B cell (primary cell): ENCODE results near the gene CDH5. TPM values are rescaled to one million over a fixed set of nuclear protein-coding genes. Genes with fewer than 3 reads are reported as not detected.

Experiments
- ATAC-seq: fragments of 200-7000 bp; cut with Tn5 transposase; one replicate; pipeline ENCODE4 v1.10.0; 2021; ENCODE audit warnings: low read depth, mild to moderate bottlenecking, moderate number of reproducible peaks, moderate library complexity
- CTCF ChIA-PET: fragments of 350-600 bp; sonication (Branson Sonifier 250); formaldehyde crosslinking; loops from one replicate; lab custom pipeline; 2021; ENCODE audit warnings: antibody characterized with exemption, inconsistent platforms; lab: Charles Lee
- POLR2A ChIA-PET: fragments of 350-600 bp; sonication (Branson Sonifier 250); formaldehyde crosslinking; loops from one replicate; lab custom pipeline; 2021; ENCODE audit warnings: antibody characterized with exemption; lab: Charles Lee
- DNase-seq: peaks from one replicate; pipeline ENCODE4 v3.0.0; 2013
- H2AFZ ChIP-seq: 2 replicates; pipeline ENCODE4 v1.6.1; 2012; ENCODE audit warnings: mild to moderate bottlenecking, low read depth, low read length; ENCODE audit not compliant: insufficient read depth, poor library complexity, severe bottlenecking
- H3K27ac ChIP-seq, 2 donors: 1 replicate in 1 of 2; 2 replicates in 1 of 2; pipeline ENCODE4 v1.5.1; 2012 to 2013; ENCODE audit warnings: low read length in 2 of 2, mild to moderate bottlenecking in 2 of 2, moderate library complexity in 1 of 2
- H3K27me3 ChIP-seq, 4 experiments: fragments of 200-600 bp in 1 of 4; sonication (generic) in 1 of 4; replicated peaks in 1 of 4; 1 replicate in 2 of 4; 2 replicates in 2 of 4; pipeline versions ENCODE4 v1.6.1 to v1.7.0; 2013 to 2016; ENCODE audit warnings: low read length in 3 of 4, mild to moderate bottlenecking in 2 of 4, mixed read lengths in 1 of 4, moderate library complexity in 1 of 4; ENCODE audit not compliant: insufficient read depth in 4 of 4, control insufficient read depth in 3 of 4; ENCODE audit errors: control extremely low read depth in 1 of 4
- H3K36me3 ChIP-seq, 2 experiments: replicated peaks in 1 of 2; 1 replicate in 1 of 2; 2 replicates in 1 of 2; pipeline versions ENCODE4 v1.6.1 to v1.7.1; 2013; ENCODE audit warnings: low read length in 1 of 2; ENCODE audit not compliant: insufficient read depth in 2 of 2, control insufficient read depth in 1 of 2; ENCODE audit errors: control extremely low read depth in 1 of 2, extremely low read depth in 1 of 2
- H3K4me1 ChIP-seq, 2 donors: fragments of 200-600 bp in 1 of 2; sonication (generic) in 1 of 2; 1 replicate in 1 of 2; 2 replicates in 1 of 2; pipeline versions ENCODE4 v1.5.1 to v1.6.1; 2013 to 2017; ENCODE audit warnings: low read length in 2 of 2; ENCODE audit not compliant: control insufficient read depth in 2 of 2, insufficient read depth in 2 of 2
- H3K4me2 ChIP-seq: replicated peaks from 2 replicates; pipeline ENCODE3; 2012; ENCODE audit warnings: mild to moderate bottlenecking, low read depth, low read length; ENCODE audit not compliant: poor library complexity, severe bottlenecking
- H3K4me3 ChIP-seq, 5 experiments: fragments of 200-600 bp in 1 of 5; sonication (generic) in 1 of 5; 1 replicate in 3 of 5; 2 replicates in 2 of 5; pipeline versions ENCODE4 v1.5.1 to v1.7.0; 2011 to 2016; ENCODE audit warnings: low read length in 4 of 5, mild to moderate bottlenecking in 4 of 5, low read depth in 2 of 5, control low read depth in 1 of 5, moderate library complexity in 1 of 5; ENCODE audit not compliant: insufficient read depth in 1 of 5; ENCODE audit errors: control extremely low read depth in 1 of 5, extremely low read depth in 1 of 5
- H3K79me2 ChIP-seq: fragments of 200-600 bp; sonication (generic); one replicate; pipeline ENCODE4 v1.6.0; 2016; ENCODE audit warnings: low read length; ENCODE audit not compliant: control insufficient read depth, insufficient read depth
- H3K9ac ChIP-seq: fragments of 200-600 bp; sonication (generic); 2 replicates; pipeline ENCODE4 v1.6.1; 2017; ENCODE audit warnings: mild to moderate bottlenecking, low read length, moderate library complexity
- H3K9me3 ChIP-seq, 3 donors: one replicate each; pipeline versions ENCODE4 v1.6.1 to v1.7.1; 2013; ENCODE audit warnings: low read length in 2 of 3; ENCODE audit not compliant: control insufficient read depth in 2 of 3, insufficient read depth in 1 of 3; ENCODE audit errors: control extremely low read depth in 1 of 3
- H4K20me1 ChIP-seq: 2 replicates; pipeline ENCODE4 v1.6.0; 2012; ENCODE audit warnings: mild to moderate bottlenecking, low read length; ENCODE audit not compliant: insufficient read depth, control insufficient read depth, poor library complexity, severe bottlenecking
- H3K27ac Mint-ChIP-seq: one replicate; pipeline ENCODE4 v1.8.0; 2021; ENCODE audit warnings: mixed read lengths
- H3K27me3 Mint-ChIP-seq: one replicate; pipeline ENCODE4 v1.8.0; 2021; ENCODE audit warnings: mixed read lengths
- H3K4me1 Mint-ChIP-seq: one replicate; pipeline ENCODE4 v1.8.0; 2021; ENCODE audit warnings: mixed read lengths
- H3K4me3 Mint-ChIP-seq: one replicate; pipeline ENCODE4 v1.8.0; 2021; ENCODE audit warnings: mixed read lengths
- H3K9me3 Mint-ChIP-seq: one replicate; pipeline ENCODE4 v1.8.0; 2022; ENCODE audit warnings: mixed read lengths; ENCODE audit not compliant: insufficient read depth
- CTCF ChIP-seq: fragments of 200-600 bp; IDR thresholded peaks from one replicate; pipeline ENCODE4 v1.8.0; 2022; ENCODE audit warnings: antibody characterized with exemption, mild to moderate bottlenecking
- EZH2 ChIP-seq: IDR thresholded peaks from 2 replicates; pipeline ENCODE4 v1.6.1; 2012; ENCODE audit warnings: borderline replicate concordance, low read depth, mild to moderate bottlenecking, moderate library complexity, low read length; ENCODE audit not compliant: insufficient read depth, poor library complexity, severe bottlenecking
- WGBS: methylation state at CpG from one replicate; pipeline ENCODE4 v1.1.5; 2013; ENCODE audit warnings: missing lambda C conversion rate; ENCODE audit not compliant: insufficient coverage; 5-methylcytosine and 5-hydroxymethylcytosine counted together
- intact Hi-C: fragments of 100-400 bp; cut with micrococcal nuclease; formaldehyde crosslinking; loops from one replicate; pipeline ENCODE4 v1.10.0; 2022
- polyA plus RNA-seq: library from polyadenylated mRNA; depleted of rRNA; stranded (reverse); fragments of >200 nt; gene quantifications from 2 replicates; pipeline ENCODE4 v1.2.3, GENCODE V29; 2012
- total RNA-seq, 2 donors: library from RNA; stranded (reverse); fragments of 120-200 nt in 1 of 2; gene quantifications; 1 replicate in 1 of 2; 2 replicates in 1 of 2; pipeline versions ENCODE4 v1.2.3 to v1.2.4, GENCODE V29; 2013 to 2022

CDH5 gene
- total and polyA plus RNA-seq, 2 donors (not counting 1 experiment from before 2014, with no cell fraction given), result not detected

- H3K9me3 Mint-ChIP-seq, result no peaks in the 10 kb centered on the region
- Histone ChIP-seq H3K4me2 (no peak overlapping the region), H3K27me3 (peaks cover 0 to 17% (median 0%) of the 10 kb centered on the region in 4 experiments), H3K79me2 (no peaks in the 10 kb centered on the region), H3K9ac (no peak overlapping the region), H4K20me1 (no peaks in the 10 kb centered on the region), H3K4me1 (no peaks in the 10 kb centered on the region), H3K9me3 (peaks cover 0 to 7% (median 0%) of the 10 kb centered on the region in 3 donors), H2AFZ (no peak overlapping the region), H3K27ac (no peak overlapping the region), H3K4me3 (no peak overlapping the region), H3K36me3 (no peaks in the 10 kb centered on the region)
- WGBS, result 94% methylated on average over 2 of the region's 2 CpGs
- no peak for TF ChIP-seq EZH2
- H3K4me3 Mint-ChIP-seq, result no peak overlapping the region
- no peak for ATAC-seq
- no peak overlapping the region for H3K27ac Mint-ChIP-seq
- peaks cover 36% of the 10 kb centered on the region for H3K27me3 Mint-ChIP-seq
- intact Hi-C loops, result no loop called here
- ChIA-PET POLR2A (no interaction called here), CTCF (interaction anchor here (1.2 to 1.7 kb wide), 2 partner anchors 8 to 11 kb away, joined by 4 to 5 read pairs; no protein-coding TSS in a partner anchor)
- no peak for DNase-seq
- H3K4me1 Mint-ChIP-seq, result no peaks in the 10 kb centered on the region
Observed at GRCh38 chr16:66352304-66352703, 14.2 kb upstream of the CDH5 start.

- TF ChIP-seq CTCF, result no peak
- TF ChIP-seq EZH2, result no peak
- H3K4me3 Mint-ChIP-seq, result no peak overlapping the region
- Histone ChIP-seq H3K9ac (no peak overlapping the region), H3K27me3 (peaks cover 0 to 22% (median 0%) of the 10 kb centered on the region in 4 experiments), H3K79me2 (no peaks in the 10 kb centered on the region), H3K9me3 (peaks cover 0 to 5% (median 0%) of the 10 kb centered on the region in 3 donors), H3K36me3 (no peaks in the 10 kb centered on the region), H3K4me2 (no peak overlapping the region), H4K20me1 (no peaks in the 10 kb centered on the region), H2AFZ (no peak overlapping the region), H3K4me3 (no peak overlapping the region), H3K4me1 (no peaks in the 10 kb centered on the region), H3K27ac (no peak overlapping the region)
- H3K4me1 Mint-ChIP-seq, result no peaks in the 10 kb centered on the region
- WGBS, result 95% methylated on average over 4 of the region's 5 CpGs
- intact Hi-C loops, result no loop called here
- POLR2A ChIA-PET, result no interaction called here
- H3K9me3 Mint-ChIP-seq, result no peaks in the 10 kb centered on the region
- CTCF ChIA-PET, result interaction anchor here (1.2 to 1.7 kb wide), 2 partner anchors 8 to 10 kb away, joined by 4 to 5 read pairs; no protein-coding TSS in a partner anchor
- peaks cover 38% of the 10 kb centered on the region for H3K27me3 Mint-ChIP-seq
- no peak overlapping the region for H3K27ac Mint-ChIP-seq
- ATAC-seq (no peak), DNase-seq (no peak)
Observed at GRCh38 chr16:66353055-66353454, 13.4 kb upstream of the CDH5 start.
